Stimulated activated CD8-positive, alpha-beta memory T cell treated with anti-CD3 and anti-CD28 coated beads, Interleukin-15, amount 100 ng/mL, for 24 hours (primary cell): Measurements from ENCODE around the gene ABCA1.
A peak's percentile ranks its signal among the peaks of the same experiment; 100 is the strongest.
"Not testable (repeated sequence)": the region's sequence is repeated elsewhere in the genome, so short reads cannot be mapped to it uniquely, and the experiment has no call there.

Experiments
- DNase-seq: peaks from one replicate; pipeline ENCODE4 v3.0.0-alpha.2; 2020; ENCODE audit warnings: low read depth

The ABCA1 gene

GRCh38 chr9:104927912-104928740 lies at the start of gene ABCA1:
Gene ABCA1, minus strand, starts transcription at chr9:104928155. Its CDS starts 24,476 bp downstream, at chr9:104903679.
- DNase-seq: no peak

- DNase-seq: no peak
Measured at GRCh38 chr9:104977580-104977979, 49.6 kb upstream of the ABCA1 start.

- DNase-seq: no peak
Measured at GRCh38 chr9:104977168-104977567, 49.2 kb upstream of the ABCA1 start.

GRCh38 chr9:104975966-104976595 lies 48.1 kb upstream of the ABCA1 start:
- DNase-seq: not testable (repeated sequence)

GRCh38 chr9:104974053-104974962 lies 46.4 kb upstream of the ABCA1 start:
- no peak for DNase-seq

- no peak for DNase-seq
Measured at GRCh38 chr9:104972242-104972866, 44.4 kb upstream of the ABCA1 start.

- DNase-seq: no peak
Measured at GRCh38 chr9:104971511-104971910, 43.6 kb upstream of the ABCA1 start.

- no peak for DNase-seq
Measured at GRCh38 chr9:104970271-104970987, 42.5 kb upstream of the ABCA1 start.

GRCh38 chr9:104969116-104969515 lies 41.2 kb upstream of the ABCA1 start:
- DNase-seq: no peak

GRCh38 chr9:104968025-104968982 lies 40.3 kb upstream of the ABCA1 start:
- DNase-seq: peak; percentile 66

- no peak for DNase-seq
Measured at GRCh38 chr9:104963076-104963475, 35.1 kb upstream of the ABCA1 start.

GRCh38 chr9:104961701-104962359 lies 33.9 kb upstream of the ABCA1 start:
- DNase-seq: no peak

GRCh38 chr9:104961238-104961637 lies 33.3 kb upstream of the ABCA1 start:
- DNase-seq: no peak

- DNase-seq: no peak
Measured at GRCh38 chr9:104960662-104961061, 32.7 kb upstream of the ABCA1 start.

GRCh38 chr9:104958751-104959150 lies 30.8 kb upstream of the ABCA1 start:
- no peak for DNase-seq

GRCh38 chr9:104958006-104958405 lies 30.1 kb upstream of the ABCA1 start:
- not testable (repeated sequence) for DNase-seq

GRCh38 chr9:104951487-104951886 lies 23.5 kb upstream of the ABCA1 start:
- no peak for DNase-seq

GRCh38 chr9:104950838-104951237 lies 22.9 kb upstream of the ABCA1 start:
- DNase-seq: no peak

GRCh38 chr9:104948277-104948676 lies 20.3 kb upstream of the ABCA1 start:
- no peak for DNase-seq

- no peak for DNase-seq
Measured at GRCh38 chr9:104944871-104945270, 16.9 kb upstream of the ABCA1 start.
